ENCODE results near the gene TBCD.

Gene TBCD

GRCh38 chr17:82793974-82794630 is 42.2 kb downstream of the TBCD start:
- no peak for DNase-seq

GRCh38 chr17:82794781-82795482 is 43.1 kb downstream of the TBCD start:
- DNase-seq = no peak

DNA sequence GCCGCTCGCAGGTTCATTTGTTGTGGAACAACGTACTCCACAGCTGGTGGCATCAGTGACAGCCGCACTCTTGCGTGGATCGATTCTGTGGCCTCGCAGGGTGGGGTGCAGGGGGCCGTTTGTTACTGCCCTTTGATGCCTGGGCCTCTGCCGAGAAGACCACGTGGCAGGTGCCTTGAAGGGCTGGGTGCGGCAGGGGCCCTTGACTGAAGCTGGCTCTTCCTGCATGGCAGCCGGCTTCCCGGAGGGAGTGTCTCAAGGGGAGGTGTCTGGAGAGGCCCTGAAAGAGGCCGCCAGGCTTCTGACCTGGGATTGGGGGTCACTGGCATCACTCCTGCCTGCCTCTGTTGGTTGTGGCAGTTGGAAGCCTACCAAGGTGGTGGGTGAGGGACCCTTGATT is 43.8 kb downstream of the TBCD start:
- no peak for DNase-seq

GRCh38 chr17:82797061-82797460 is 45.2 kb downstream of the TBCD start:
- DNase-seq = no peak

DNA sequence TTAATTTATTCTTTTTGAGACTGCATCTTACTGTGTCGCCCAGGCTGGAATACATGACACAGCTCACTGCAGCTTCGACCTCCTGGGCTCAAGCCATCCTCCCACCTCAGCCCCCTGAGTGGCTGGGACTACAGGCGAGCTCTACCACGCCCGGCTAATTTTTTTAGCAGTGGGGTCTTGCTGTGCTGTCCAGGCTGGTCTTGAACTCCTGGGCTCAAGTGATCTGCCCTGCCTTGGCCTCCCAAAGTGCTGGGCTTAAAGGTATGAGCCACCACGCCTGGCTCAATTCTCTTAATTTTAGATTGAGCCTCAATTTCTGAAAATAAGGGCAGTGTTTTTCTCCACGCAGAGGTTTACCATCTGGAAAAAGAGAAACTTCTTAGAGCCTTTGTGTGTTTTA is 46.9 kb downstream of the TBCD start:
- DNase-seq = no peak

GRCh38 chr17:82799591-82799990 is 47.7 kb downstream of the TBCD start:
- no peak for DNase-seq

DNA sequence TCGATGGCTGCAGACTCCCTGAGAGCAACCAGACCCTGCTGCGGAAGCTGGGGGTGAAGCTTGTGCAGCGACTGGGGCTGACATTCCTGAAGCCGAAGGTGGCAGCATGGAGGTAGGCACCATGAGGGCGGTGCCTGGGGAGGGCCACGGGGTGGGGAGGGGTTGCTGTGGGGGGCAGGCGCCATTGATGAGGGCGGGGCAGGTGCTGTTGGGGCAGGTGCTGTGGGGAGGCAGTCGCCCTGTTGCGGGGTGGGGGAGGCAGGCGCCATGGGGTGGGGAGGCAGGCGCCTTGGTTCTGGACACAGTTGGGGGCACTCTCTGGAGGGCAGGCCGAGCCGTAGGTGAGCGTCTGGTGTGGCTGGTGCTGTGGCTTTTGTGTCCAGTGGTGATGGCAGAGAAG is 49.0 kb downstream of the TBCD start:
- DNase-seq = no peak

DNA sequence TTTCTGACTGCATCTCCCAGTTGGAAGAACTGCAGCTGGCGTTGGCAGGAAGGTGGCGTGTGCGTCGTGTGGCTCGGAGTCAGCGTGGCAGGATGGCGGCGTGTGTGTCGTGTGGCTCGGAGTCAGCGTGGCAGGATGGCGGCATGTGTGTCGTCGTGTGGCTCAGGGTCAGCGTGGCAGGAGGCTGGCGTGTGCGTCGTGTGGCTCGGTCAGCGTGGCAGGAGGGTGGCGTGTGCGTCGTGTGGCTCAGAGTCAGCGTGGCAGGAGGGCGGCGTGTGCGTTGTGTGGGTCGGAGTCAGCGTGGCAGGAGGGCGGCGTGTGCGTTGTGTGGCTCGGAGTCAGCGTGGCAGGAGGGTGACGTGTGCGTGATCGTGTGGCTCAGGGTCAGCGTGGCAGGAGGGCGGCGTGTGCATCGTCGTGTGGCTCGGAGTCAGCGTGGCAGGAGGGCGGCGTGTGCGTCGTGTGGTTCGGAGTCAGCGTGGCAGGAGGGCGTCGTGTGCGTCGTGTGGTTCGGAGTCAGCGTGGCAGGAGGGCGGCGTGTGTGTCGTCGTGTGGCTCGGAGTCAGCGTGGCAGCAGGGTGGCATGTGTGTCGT is 49.6 kb downstream of the TBCD start:
- no peak for DNase-seq

- DNase-seq = no peak
Measured at GRCh38 chr17:82802075-82802780, 50.4 kb downstream of the TBCD start.

DNA sequence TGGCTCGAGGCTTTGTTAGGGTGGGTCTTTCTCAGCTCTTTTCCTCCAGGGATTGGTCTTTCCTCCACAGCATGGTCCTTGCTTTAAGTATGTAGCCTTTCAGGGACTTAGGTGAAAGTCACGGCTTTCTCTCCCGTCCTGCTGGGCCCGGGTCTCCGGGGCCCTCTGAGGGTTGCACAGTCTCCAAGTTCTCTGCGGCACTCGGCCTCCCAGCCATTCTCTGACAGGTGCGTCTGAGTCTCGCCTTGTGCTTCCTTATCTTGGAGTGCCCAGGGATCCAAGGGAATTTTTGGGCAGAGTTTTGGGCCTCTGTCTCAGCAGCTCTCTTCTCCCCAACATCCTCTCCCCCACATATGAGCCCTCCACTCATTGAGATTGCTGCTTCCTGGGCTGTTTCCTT is 51.3 kb downstream of the TBCD start:
- no peak for DNase-seq

DNA sequence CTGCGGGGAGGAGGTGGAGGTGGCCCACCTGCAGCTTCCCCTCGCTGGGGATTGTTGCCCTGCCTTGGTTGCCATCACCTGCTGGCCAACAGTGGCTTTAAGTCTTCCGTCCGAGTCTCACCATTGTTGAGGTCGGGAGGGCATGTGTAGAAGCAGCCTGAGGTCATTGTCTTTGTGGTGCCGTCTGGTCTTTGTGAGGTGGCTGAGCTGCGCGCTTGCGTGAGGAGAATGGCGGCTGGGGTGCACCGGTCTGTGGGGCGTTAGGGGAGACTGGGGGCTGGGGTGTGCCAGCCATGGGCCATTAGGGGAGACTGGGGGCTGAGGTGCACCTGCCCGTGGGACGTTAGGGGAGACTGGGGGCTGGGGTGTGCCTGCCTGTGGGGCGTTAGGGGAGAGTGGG is 51.7 kb downstream of the TBCD start:
- no peak for DNase-seq

- no peak for DNase-seq
Measured at GRCh38 chr17:82804442-82805191, 52.8 kb downstream of the TBCD start.

DNA sequence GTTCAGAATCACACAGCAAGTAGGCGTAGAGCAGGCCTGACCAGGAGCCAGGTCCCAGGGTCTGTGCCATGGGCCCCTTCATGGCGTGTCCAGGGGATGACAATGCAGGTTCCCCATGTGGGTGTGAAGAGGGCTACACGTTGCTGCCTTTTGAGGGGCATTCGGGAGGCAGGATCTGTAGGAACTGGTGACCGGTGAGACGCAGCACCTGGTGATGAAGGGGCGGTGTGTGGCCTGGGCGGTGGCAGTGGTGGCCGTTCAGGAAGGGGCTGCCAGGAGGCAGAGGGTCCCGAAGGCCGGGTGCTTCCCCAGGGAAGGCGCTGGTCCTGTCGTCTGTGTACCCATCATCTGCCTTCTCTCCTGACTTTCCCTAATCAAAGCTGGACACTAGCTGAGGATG is 53.4 kb downstream of the TBCD start:
- DNase-seq = no peak

DNA sequence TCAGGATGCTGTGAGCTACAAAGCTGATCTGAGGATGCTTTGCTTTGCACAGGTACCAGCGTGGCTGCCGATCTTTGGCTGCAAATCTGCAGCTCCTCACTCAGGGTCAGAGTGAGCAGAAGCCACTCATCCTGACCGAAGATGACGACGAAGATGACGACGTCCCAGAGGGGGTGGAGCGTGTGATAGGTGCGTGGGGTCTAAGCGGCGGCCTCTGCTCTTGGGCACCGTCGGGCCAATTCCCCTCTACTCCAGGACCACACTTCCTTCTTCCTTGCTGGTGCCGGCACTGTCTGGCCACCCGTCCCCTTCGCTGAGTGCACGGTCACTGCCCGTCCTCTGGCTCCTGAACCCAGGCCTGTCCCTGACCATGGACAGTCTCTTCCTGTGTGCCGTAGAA is 54.0 kb downstream of the TBCD start:
- no peak for DNase-seq

DNA sequence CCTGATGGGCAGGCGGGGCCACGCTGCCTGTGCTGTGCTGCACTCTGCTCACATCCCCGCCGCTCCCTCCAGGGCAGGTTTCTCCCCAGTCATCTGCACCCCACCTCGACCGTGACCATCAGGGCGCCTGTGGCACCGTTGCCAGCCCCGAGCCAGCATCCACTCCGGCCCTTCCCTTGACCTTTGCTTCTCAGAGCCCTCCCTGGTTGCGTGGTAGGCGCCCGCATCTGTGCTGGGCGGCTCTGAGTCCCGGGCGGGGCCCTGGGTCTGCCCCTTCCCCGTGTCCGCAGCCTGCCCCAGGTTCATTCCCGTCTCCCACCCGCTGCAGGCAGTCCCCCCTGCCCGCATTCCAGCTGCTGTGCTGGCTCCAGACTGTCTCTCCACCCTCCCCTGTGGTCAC is 54.8 kb downstream of the TBCD start:
- no peak for DNase-seq

GRCh38 chr17:82807101-82807500 is 55.2 kb downstream of the TBCD start:
- DNase-seq = no peak

DNA sequence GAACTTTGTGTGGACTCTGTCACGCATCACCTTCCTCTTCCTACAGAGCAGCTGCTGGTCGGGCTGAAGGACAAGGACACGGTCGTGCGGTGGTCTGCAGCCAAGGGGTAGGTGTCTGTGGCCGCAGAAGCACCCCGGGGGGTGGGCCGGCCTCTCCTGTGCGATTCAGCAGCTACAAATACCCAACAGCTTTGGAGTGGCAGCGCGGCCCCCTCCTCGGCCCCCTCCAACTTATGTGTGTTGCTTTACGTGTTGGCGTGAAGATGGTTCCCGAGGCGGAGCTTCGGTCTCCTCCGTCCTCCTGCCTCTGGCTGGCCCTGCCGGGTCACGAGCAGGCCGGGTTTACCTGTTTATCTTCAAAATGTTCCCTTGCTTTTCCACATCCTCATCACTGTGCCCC is 55.7 kb downstream of the TBCD start:
- DNase-seq = no peak

DNA sequence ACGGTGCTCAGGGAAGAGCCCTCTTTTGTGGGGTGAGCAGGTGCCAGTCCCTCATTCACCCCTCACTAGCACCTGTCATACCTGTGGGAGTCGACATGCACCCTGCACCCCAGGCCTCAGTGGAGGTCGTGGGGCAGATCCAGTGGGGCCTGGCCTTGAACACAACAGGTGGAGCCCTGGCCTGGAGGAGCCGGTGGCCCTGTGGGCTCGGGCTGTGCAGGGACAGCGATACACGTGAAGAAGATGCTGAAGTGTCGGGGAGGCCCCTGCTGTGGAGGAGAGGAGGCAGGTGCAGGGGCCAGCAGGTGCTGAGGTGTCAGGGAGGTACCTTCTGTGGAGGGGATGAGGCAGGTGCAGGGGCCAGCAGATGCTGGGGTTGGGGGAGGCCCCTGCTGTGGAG is 56.1 kb downstream of the TBCD start:
- DNase-seq = no peak

GRCh38 chr17:82808921-82809905 is 57.3 kb downstream of the TBCD start:
- DNase-seq = no peak

GRCh38 chr17:82810644-82811430 is 59.0 kb downstream of the TBCD start:
- DNase-seq = no peak

DNA sequence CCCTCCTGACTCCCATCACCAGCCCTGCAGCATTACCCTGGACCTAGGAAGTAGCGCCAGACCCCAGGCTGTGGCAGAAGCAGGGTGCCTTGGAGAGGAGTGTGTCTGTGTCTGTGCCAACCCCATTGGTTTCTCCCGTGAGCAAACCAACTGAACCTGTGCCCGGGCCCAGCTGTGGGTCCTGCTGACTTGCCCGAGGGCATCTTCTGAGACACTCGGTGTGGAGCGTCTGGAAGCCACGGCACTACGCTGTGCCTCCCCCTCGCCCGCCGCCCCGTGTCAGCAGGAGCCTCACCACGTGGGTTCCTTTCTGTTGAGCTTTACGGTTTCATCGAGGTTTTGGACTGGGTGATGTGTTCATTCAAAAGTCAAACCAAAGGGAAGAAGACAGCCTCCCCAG is 60.2 kb downstream of the TBCD start:
- DNase-seq = no peak
